Lung (tissue), 12 donors: ENCODE results near the gene ODAD3. TPM values are rescaled to one million over a fixed set of nuclear protein-coding genes. Genes with fewer than 3 reads are reported as not detected.

Experiments used
- ATAC-seq: fragments of 200-7000 bp; cut with Tn5 transposase; one replicate; pipeline ENCODE4 v1.9.1; 2020; ENCODE audit warnings: moderate number of reproducible peaks; ENCODE audit not compliant: insufficient read depth, low FRiP score
- DNase-seq, 3 donors: peaks; one replicate each; pipeline ENCODE4 v3.0.0-alpha.2; 2013 to 2017
- H3K27ac ChIP-seq, 2 donors: one replicate each; pipeline ENCODE4 v1.5.1; 2013; ENCODE audit warnings: mild to moderate bottlenecking in 2 of 2, moderate library complexity in 2 of 2, control low read depth in 1 of 2, inconsistent platforms in 1 of 2, low read depth in 1 of 2, low read length in 1 of 2
- H3K27me3 ChIP-seq, 3 donors: one replicate each; pipeline ENCODE4 v1.5.1; 2013; ENCODE audit warnings: low read length in 2 of 3; ENCODE audit not compliant: control insufficient read depth in 3 of 3, insufficient read depth in 3 of 3
- H3K36me3 ChIP-seq, 4 donors: one replicate each; pipeline ENCODE4 v1.5.1; 2013; ENCODE audit warnings: low read length in 4 of 4, mild to moderate bottlenecking in 1 of 4, moderate library complexity in 1 of 4; ENCODE audit not compliant: control insufficient read depth in 4 of 4, insufficient read depth in 4 of 4
- H3K4me1 ChIP-seq, 5 donors: one replicate each; pipeline ENCODE4 v1.5.1; 2013; ENCODE audit warnings: low read length in 5 of 5, mild to moderate bottlenecking in 2 of 5, moderate library complexity in 1 of 5; ENCODE audit not compliant: control insufficient read depth in 5 of 5, insufficient read depth in 5 of 5
- H3K4me3 ChIP-seq: one replicate; pipeline ENCODE4 v1.5.1; 2013; ENCODE audit warnings: mild to moderate bottlenecking, control low read depth, moderate library complexity
- H3K9ac ChIP-seq, 2 donors: one replicate each; pipeline ENCODE4 v1.5.1; 2013; ENCODE audit warnings: low read length in 2 of 2, control low read depth in 1 of 2; ENCODE audit not compliant: insufficient read depth in 1 of 2
- H3K9me3 ChIP-seq, 4 donors: one replicate each; pipeline ENCODE4 v1.5.1; 2013; ENCODE audit warnings: low read length in 3 of 4, mild to moderate bottlenecking in 1 of 4, moderate library complexity in 1 of 4; ENCODE audit not compliant: control insufficient read depth in 4 of 4, insufficient read depth in 3 of 4
- CTCF ChIP-seq: IDR thresholded peaks from 2 replicates; pipeline ENCODE4 v1.5.1; 2012; ENCODE audit warnings: mild to moderate bottlenecking; ENCODE audit errors: control extremely low read depth, extremely low read depth
- WGBS, 2 donors: extraction: QIAGEN DNeasy Blood & Tissue Kit; methylation state at CpG; one replicate each; pipeline ENCODE4 v1.1.7; 2013; 5-methylcytosine and 5-hydroxymethylcytosine counted together
- polyA plus RNA-seq, 2 donors: library from polyadenylated mRNA; stranded (reverse); fragments of 200-250 nt; gene quantifications; one replicate each; pipeline ENCODE4 v1.2.1, GENCODE V29; 2013
- total RNA-seq, 2 donors: library from RNA; depleted of rRNA in 1 of 2; stranded (reverse); fragments of >200 nt in 1 of 2; gene quantifications; one replicate each; pipeline ENCODE4 v1.2.1, GENCODE V29; 2014 to 2021
- donor health status: control.
- donor health status: control.
- donor health status: Bipolar disorder and iron deficiency.
- donor health status: healthy.
- donor health status: DM: yes; HTN: yes; CAD: no.

The ODAD3 gene
- total and polyA plus RNA-seq, 4 donors, result 2.0 to 9.8 (median 4.2) TPM

- Histone ChIP-seq H3K9me3 (peaks cover 0 to 3% (median 0%) of the 10 kb centered on the region in 4 donors), H3K36me3 (peaks cover 0 to 6% (median 0%) of the 10 kb centered on the region in 4 donors), H3K9ac (no peak overlapping the region), H3K4me3 (no peak overlapping the region), H3K4me1 (peaks cover 0 to 2% (median 0%) of the 10 kb centered on the region in 5 donors), H3K27ac (no peak overlapping the region), H3K27me3 (no peaks in the 10 kb centered on the region)
- WGBS, 2 donors, result 73 to 82% methylated on average over 4 of the region's 4 CpGs
- ATAC-seq (no peak), DNase-seq (no peak)
- TF ChIP-seq CTCF, result no peak
These were observed 43.8 kb downstream of the ODAD3 start for GRCh38 chr19:11390933-11391680.

GRCh38 chr19:11390359-11390758 lies 44.6 kb downstream of the ODAD3 start:
- Histone ChIP-seq H3K27me3 (no peaks in the 10 kb centered on the region), H3K27ac (no peak overlapping the region), H3K36me3 (peaks cover 0 to 6% (median 0%) of the 10 kb centered on the region in 4 donors), H3K4me1 (peaks cover 0 to 2% (median 0%) of the 10 kb centered on the region in 5 donors), H3K4me3 (no peak overlapping the region), H3K9me3 (peaks cover 0 to 3% (median 0%) of the 10 kb centered on the region in 4 donors), H3K9ac (no peak overlapping the region)
- 96 to 100% methylated on average over 2 of the region's 2 CpGs for WGBS, 2 donors
- TF ChIP-seq CTCF, result no peak
- ATAC-seq (no peak), DNase-seq (no peak)

- H3K9me3 ChIP-seq, result peaks cover 0 to 5% (median 0%) of the 10 kb centered on the region in 4 donors
- DNase-seq (peak in 2 of 3 donors; percentile 27 to 44), ATAC-seq (no peak)
- TF ChIP-seq CTCF, result no peak
- H3K36me3 ChIP-seq, result no peaks in the 10 kb centered on the region
- H3K27me3 ChIP-seq, result peaks cover 0 to 7% (median 3%) of the 10 kb centered on the region in 3 donors
- no peak overlapping the region for H3K27ac ChIP-seq
- peaks cover 0 to 13% (median 6%) of the 10 kb centered on the region in 5 donors for H3K4me1 ChIP-seq
- no peak overlapping the region for H3K4me3 ChIP-seq
- 55 to 58% methylated on average over 19 of the region's 19 CpGs for WGBS, 2 donors
- H3K9ac ChIP-seq, result no peak overlapping the region
These were observed 47.5 kb downstream of the ODAD3 start for GRCh38 chr19:11387162-11388034.
